Keratinocyte (primary cell): ENCODE measurements around the gene GRIA3. TPM values are rescaled to one million over a fixed set of nuclear protein-coding genes. Genes with fewer than 3 reads are reported as not detected.

Experiments
- DNase-seq: peaks from one replicate; pipeline ENCODE4 v3.0.0-alpha.2; 2011; ENCODE audit warnings: low read depth, missing footprints, low spot score
- FAIRE-seq: peaks from 2 replicates; lab custom pipeline; 2011; peaks lifted over from hg19 to GRCh38; lab: Jason Lieb, UNC
- H2AFZ ChIP-seq: 2 replicates; pipeline ENCODE4 v1.6.0; 2012; ENCODE audit warnings: low read length, control low read depth, inconsistent platforms; ENCODE audit not compliant: control insufficient read depth
- H3K27ac ChIP-seq: 2 replicates; pipeline ENCODE4 v1.5.1; 2011; ENCODE audit warnings: low read length; ENCODE audit not compliant: control insufficient read depth, insufficient read depth
- H3K27me3 ChIP-seq: 3 replicates; pipeline ENCODE4 v1.6.0; 2011; ENCODE audit warnings: low read length; ENCODE audit not compliant: control insufficient read depth, insufficient read depth; ENCODE audit errors: extremely low read depth
- H3K36me3 ChIP-seq, 2 experiments: 2 replicates in 1 of 2; 3 replicates in 1 of 2; pipeline ENCODE4 v1.5.1; 2011; ENCODE audit warnings: low read length in 2 of 2, mild to moderate bottlenecking in 1 of 2; ENCODE audit not compliant: control insufficient read depth in 2 of 2, insufficient read depth in 2 of 2; ENCODE audit errors: extremely low read depth in 1 of 2
- H3K4me1 ChIP-seq: 3 replicates; pipeline ENCODE4 v1.5.1; 2011; ENCODE audit warnings: low read length; ENCODE audit not compliant: control insufficient read depth, insufficient read depth; ENCODE audit errors: extremely low read depth
- H3K4me2 ChIP-seq: 3 replicates; pipeline ENCODE4 v1.6.0; 2011; ENCODE audit warnings: low read depth, low read length; ENCODE audit not compliant: control insufficient read depth, insufficient read depth; ENCODE audit errors: extremely low read depth
- H3K4me3 ChIP-seq, 3 experiments: fragments of 200-600 bp in 1 of 3; sonication (generic) in 1 of 3; 2 replicates in 2 of 3; 3 replicates in 1 of 3; pipeline ENCODE4 v1.5.1; 2011 to 2016; ENCODE audit warnings: low read length in 3 of 3, mild to moderate bottlenecking in 3 of 3, control low read depth in 2 of 3, inconsistent platforms in 1 of 3, low read depth in 1 of 3, mixed read lengths in 1 of 3, mixed run types in 1 of 3, moderate library complexity in 1 of 3; ENCODE audit not compliant: control insufficient read depth in 2 of 3, insufficient read depth in 2 of 3; ENCODE audit errors: extremely low read depth in 1 of 3
- H3K79me2 ChIP-seq: 2 replicates; pipeline ENCODE4 v1.6.0; 2012; ENCODE audit warnings: low read length; ENCODE audit not compliant: control insufficient read depth, insufficient read depth
- H3K9ac ChIP-seq: 3 replicates; pipeline ENCODE4 v1.6.0; 2011; ENCODE audit warnings: low read length; ENCODE audit not compliant: control insufficient read depth, insufficient read depth; ENCODE audit errors: extremely low read depth
- H3K9me1 ChIP-seq: 3 replicates; pipeline ENCODE4 v1.6.0; 2011; ENCODE audit warnings: low read length; ENCODE audit not compliant: control insufficient read depth, insufficient read depth; ENCODE audit errors: extremely low read depth
- H3K9me3 ChIP-seq: 2 replicates; pipeline ENCODE4 v1.5.1; 2012; ENCODE audit warnings: low read depth, low read length; ENCODE audit not compliant: control insufficient read depth
- H4K20me1 ChIP-seq: 3 replicates; pipeline ENCODE4 v1.6.0; 2011; ENCODE audit warnings: low read length; ENCODE audit not compliant: control insufficient read depth, insufficient read depth; ENCODE audit errors: extremely low read depth
- CTCF ChIP-seq, 3 experiments: IDR thresholded peaks in 1 of 3; conservative IDR thresholded peaks in 1 of 3; optimal IDR thresholded peaks in 1 of 3; 2 replicates in 2 of 3; 3 replicates in 1 of 3; pipeline versions ENCODE3 to v1.5.1; 2011; ENCODE audit warnings: low read length in 3 of 3, mild to moderate bottlenecking in 3 of 3, moderate library complexity in 2 of 3, control low read depth in 1 of 3, inconsistent platforms in 1 of 3; ENCODE audit not compliant: insufficient read depth in 2 of 3; ENCODE audit errors: extremely low read depth in 1 of 3
- EZH2 ChIP-seq: IDR thresholded peaks from one replicate; pipeline ENCODE4 v1.6.1; 2012; ENCODE audit warnings: inconsistent platforms, mild to moderate bottlenecking, low read length, moderate library complexity
- dilution Hi-C: fragments of 300-500 bp; cut with MboI; formaldehyde crosslinking; loops from one replicate; pipeline ENCODE4 v1.7.0; 2020; ENCODE audit warnings: low sequenced_read_pairs; ENCODE audit not compliant: extremely low pct_ligation_motif_present
- polyA plus RNA-seq, 5 experiments: library from polyadenylated mRNA; depleted of rRNA in 3 of 5; stranded (reverse) in 3 of 5; stranded (forward) in 1 of 5; unstranded in 1 of 5; fragments of >200 nt; gene quantifications; 1 replicate in 1 of 5; 2 replicates in 3 of 5; 3 replicates in 1 of 5; pipeline versions ENCODE4 v1.2.1 to v1.2.3, GENCODE V29; 2011 to 2012; ENCODE audit warnings: missing spikeins in 2 of 5, low read depth in 1 of 5, low replicate concordance in 1 of 5

GRIA3 gene
- polyA plus RNA-seq, 1 donor (not counting 4 experiments of a cell fraction or from before 2014, with no cell fraction given), result not detected

GRCh38 chrX:123184866-123185276 lies 793 bp downstream of the GRIA3 start:
- Histone ChIP-seq H3K36me3 (no peaks in the 10 kb centered on the region), H3K9ac (no peak overlapping the region), H3K9me1 (no peaks in the 10 kb centered on the region), H3K4me3 (no peak overlapping the region), H3K27ac (no peak overlapping the region), H2AFZ (no peak overlapping the region), H3K4me1 (no peaks in the 10 kb centered on the region), H3K9me3 (no peaks in the 10 kb centered on the region), H4K20me1 (no peaks in the 10 kb centered on the region), H3K4me2 (peak overlapping the region; percentile 10), H3K27me3 (peaks cover 29% of the 10 kb centered on the region), H3K79me2 (no peaks in the 10 kb centered on the region)
- FAIRE-seq, result no peak
- TF ChIP-seq CTCF (optimal IDR thresholded peaks at IDR 0.05 in 1 of 3, IDR thresholded peaks at IDR 0.05 in 1 of 3, conservative IDR thresholded peaks at IDR 0.05 in 1 of 3; ENCODE audit: extremely low read depth in 1 of 3, insufficient read depth in 2 of 3, low read length in 3 of 3) (no peak), EZH2 (no peak)
- DNase-seq, result no peak
- dilution Hi-C loops, result no loop called here

- no peak overlapping the region for H3K4me2 ChIP-seq
- no peak overlapping the region for H3K9ac ChIP-seq
- TF ChIP-seq CTCF (optimal IDR thresholded peaks at IDR 0.05 in 1 of 3, IDR thresholded peaks at IDR 0.05 in 1 of 3, conservative IDR thresholded peaks at IDR 0.05 in 1 of 3; ENCODE audit: extremely low read depth in 1 of 3, insufficient read depth in 2 of 3, low read length in 3 of 3), result no peak
- no peak for TF ChIP-seq EZH2
- no peak overlapping the region for H3K27ac ChIP-seq
- dilution Hi-C loops, result no loop called here
- no peaks in the 10 kb centered on the region for H3K9me3 ChIP-seq
- H4K20me1 ChIP-seq, result no peaks in the 10 kb centered on the region
- H3K9me1 ChIP-seq, result no peaks in the 10 kb centered on the region
- DNase-seq (no peak), FAIRE-seq (no peak)
- H3K79me2 ChIP-seq, result no peaks in the 10 kb centered on the region
- H3K27me3 ChIP-seq, result peaks cover 29% of the 10 kb centered on the region
- no peak overlapping the region for H2AFZ ChIP-seq
- H3K36me3 ChIP-seq, result no peaks in the 10 kb centered on the region
- no peak overlapping the region for H3K4me3 ChIP-seq
- no peaks in the 10 kb centered on the region for H3K4me1 ChIP-seq
Measured at GRCh38 chrX:123185721-123186120, 1.6 kb downstream of the GRIA3 start.
